ENCODE results near the gene CLIC2. TPM values are rescaled to one million over a fixed set of nuclear protein-coding genes. Genes with fewer than 3 reads are reported as not detected.
"Not testable (repeated sequence)": the region's sequence is repeated elsewhere in the genome, so short reads cannot be mapped to it uniquely, and the experiment has no call there.

The CLIC2 gene
- total RNA-seq, 1 donor from 2014 or later = 11.7 TPM

DNA sequence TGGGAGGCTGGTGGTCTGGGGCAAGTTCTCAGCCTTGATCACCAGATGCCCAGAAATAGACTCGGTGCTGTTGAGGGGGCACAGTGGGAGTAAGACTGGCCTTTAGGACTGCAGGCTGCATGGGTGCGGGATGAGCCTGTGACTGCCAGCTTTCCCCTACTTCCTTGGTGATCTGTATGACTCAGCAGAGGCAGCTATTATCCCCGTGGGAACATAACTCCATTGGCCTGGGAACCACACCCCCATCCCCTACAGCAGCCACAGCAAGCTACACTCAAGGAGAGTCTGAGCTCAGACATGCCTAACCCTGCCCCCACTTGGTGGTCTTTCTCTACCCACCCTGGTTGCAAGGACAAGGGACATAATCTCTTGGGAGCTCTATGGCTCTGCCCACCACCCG lies 20.6 kb downstream of the CLIC2 start:
- Histone ChIP-seq H3K27ac (replicated peaks) (no peak overlapping the region), H3K4me1 (no peaks in the 10 kb centered on the region), H3K36me3 (no peaks in the 10 kb centered on the region), H3K27me3 (ENCODE audit: low read depth) (no peaks in the 10 kb centered on the region), H3K9me3 (replicated peaks) (peaks cover 9% of the 10 kb centered on the region), H3K4me3 (no peak overlapping the region)
- intact Hi-C loops (cut with micrococcal nuclease) = no loop called here
- DNase-seq = no peak
- no peak for TF ChIP-seq CTCF (IDR thresholded peaks at IDR 0.05; ENCODE audit: borderline replicate concordance)

DNA sequence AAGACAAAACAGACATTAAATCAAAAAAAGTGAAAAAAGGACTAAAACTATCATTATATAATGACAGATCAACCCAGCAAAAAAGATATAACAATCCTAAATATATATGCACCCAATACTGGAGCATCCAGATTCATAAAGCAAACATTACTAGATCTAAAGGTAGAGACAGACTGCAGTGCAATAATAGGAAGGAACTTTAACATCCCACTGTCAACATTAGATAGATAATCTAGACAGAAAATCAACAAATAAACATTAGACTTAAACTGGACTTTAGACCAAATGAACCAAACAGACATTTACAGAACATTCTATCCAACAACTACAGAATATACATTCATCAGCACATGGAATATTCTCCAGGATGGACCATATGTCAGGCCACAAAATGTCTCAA lies 40.6 kb downstream of the CLIC2 start:
- intact Hi-C loops (cut with micrococcal nuclease) = no loop called here
- DNase-seq = no peak
- Histone ChIP-seq H3K27me3 (ENCODE audit: low read depth) (no peaks in the 10 kb centered on the region), H3K9me3 (replicated peaks) (no peaks in the 10 kb centered on the region), H3K27ac (replicated peaks) (no peak overlapping the region), H3K36me3 (no peaks in the 10 kb centered on the region), H3K4me3 (no peak overlapping the region), H3K4me1 (no peaks in the 10 kb centered on the region)
- no peak for TF ChIP-seq CTCF (IDR thresholded peaks at IDR 0.05; ENCODE audit: borderline replicate concordance)

GRCh38 chrX:155279873-155280272 lies 54.5 kb downstream of the CLIC2 start:
- no peak for DNase-seq
- Histone ChIP-seq H3K4me3 (no peak overlapping the region), H3K27me3 (ENCODE audit: low read depth) (no peaks in the 10 kb centered on the region), H3K36me3 (peaks cover 14% of the 10 kb centered on the region), H3K27ac (replicated peaks) (no peak overlapping the region), H3K4me1 (no peaks in the 10 kb centered on the region), H3K9me3 (replicated peaks) (no peaks in the 10 kb centered on the region)
- TF ChIP-seq CTCF (IDR thresholded peaks at IDR 0.05; ENCODE audit: borderline replicate concordance) = no peak
- intact Hi-C loops (cut with micrococcal nuclease) = no loop called here

- intact Hi-C loops (cut with micrococcal nuclease) = no loop called here
- no peak for TF ChIP-seq CTCF (IDR thresholded peaks at IDR 0.05; ENCODE audit: borderline replicate concordance)
- Histone ChIP-seq H3K27me3 (ENCODE audit: low read depth) (no peaks in the 10 kb centered on the region), H3K9me3 (replicated peaks) (peaks cover 19% of the 10 kb centered on the region), H3K4me1 (no peaks in the 10 kb centered on the region), H3K36me3 (no peaks in the 10 kb centered on the region), H3K4me3 (no peak overlapping the region), H3K27ac (replicated peaks) (no peak overlapping the region)
- DNase-seq = no peak
These were observed 63.4 kb downstream of the CLIC2 start for GRCh38 chrX:155270969-155271368.

- peaks cover 19% of the 10 kb centered on the region for H3K9me3 ChIP-seq (replicated peaks)
- H3K36me3 ChIP-seq; DNase-seq; H3K4me3 ChIP-seq; H3K27ac ChIP-seq (replicated peaks); intact Hi-C loops (cut with micrococcal nuclease); H3K4me1 ChIP-seq; H3K27me3 ChIP-seq (ENCODE audit: low read depth): not testable (repeated sequence)
These were observed 66.4 kb downstream of the CLIC2 start for GRCh38 chrX:155267995-155268394.

GRCh38 chrX:155266439-155266838 lies 68.0 kb downstream of the CLIC2 start:
- intact Hi-C loops (cut with micrococcal nuclease) = no loop called here
- no peaks in the 10 kb centered on the region for H3K27me3 ChIP-seq (ENCODE audit: low read depth)
- H3K9me3 ChIP-seq (replicated peaks) = peaks cover 10% of the 10 kb centered on the region
- no peak overlapping the region for H3K27ac ChIP-seq (replicated peaks)
- no peaks in the 10 kb centered on the region for H3K36me3 ChIP-seq
- no peak for DNase-seq
- no peak for TF ChIP-seq CTCF (IDR thresholded peaks at IDR 0.05; ENCODE audit: borderline replicate concordance)
- no peak overlapping the region for H3K4me3 ChIP-seq
- H3K4me1 ChIP-seq = peaks cover 7% of the 10 kb centered on the region
